HG02642 (cell line): ENCODE measurements around the gene UBTFL1.
"Not testable (repeated sequence)": the region's sequence is repeated elsewhere in the genome, so short reads cannot be mapped to it uniquely, and the experiment has no call there.

Source experiments
- ATAC-seq: cut with Tn5 transposase; IDR thresholded peaks from one replicate; pipeline ENCODE4 v1.9.1; 2021; ENCODE audit warnings: mild to moderate bottlenecking; ENCODE audit not compliant: unreplicated experiment, poor library complexity

UBTFL1 gene, protein sequence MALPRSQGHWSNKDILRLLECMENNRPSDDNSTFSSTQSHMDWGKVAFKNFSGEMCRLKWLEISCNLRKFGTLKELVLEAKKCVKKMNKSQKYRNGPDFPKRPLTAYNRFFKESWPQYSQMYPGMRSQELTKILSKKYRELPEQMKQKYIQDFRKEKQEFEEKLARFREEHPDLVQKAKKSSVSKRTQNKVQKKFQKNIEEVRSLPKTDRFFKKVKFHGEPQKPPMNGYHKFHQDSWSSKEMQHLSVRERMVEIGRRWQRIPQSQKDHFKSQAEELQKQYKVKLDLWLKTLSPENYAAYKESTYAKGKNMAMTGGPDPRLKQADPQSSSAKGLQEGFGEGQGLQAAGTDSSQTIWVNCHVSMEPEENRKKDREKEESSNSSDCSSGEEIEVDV

DNA sequence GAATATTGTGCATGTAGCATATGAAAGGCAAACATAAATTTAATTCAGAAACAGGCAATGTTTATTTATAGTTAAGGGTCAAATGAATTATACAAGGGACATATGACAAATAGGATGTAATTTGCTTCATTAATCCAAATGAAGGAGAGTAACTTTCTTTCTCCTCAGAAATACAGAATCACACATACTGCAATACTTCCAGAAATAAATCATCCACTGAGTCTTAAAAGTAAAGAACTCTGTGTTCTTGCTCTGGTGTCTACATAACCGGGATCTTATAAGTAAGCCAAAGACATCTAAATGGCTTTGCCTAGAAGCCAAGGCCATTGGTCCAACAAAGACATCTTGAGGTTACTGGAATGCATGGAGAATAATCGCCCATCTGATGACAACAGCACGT lies at the start of gene UBTFL1:
UBTFL1 (plus strand) TSS at position 301 of the 400 bp plus-strand sequence; CDS start at position 301, 0 bp downstream.
- not testable (repeated sequence) for ATAC-seq

DNA sequence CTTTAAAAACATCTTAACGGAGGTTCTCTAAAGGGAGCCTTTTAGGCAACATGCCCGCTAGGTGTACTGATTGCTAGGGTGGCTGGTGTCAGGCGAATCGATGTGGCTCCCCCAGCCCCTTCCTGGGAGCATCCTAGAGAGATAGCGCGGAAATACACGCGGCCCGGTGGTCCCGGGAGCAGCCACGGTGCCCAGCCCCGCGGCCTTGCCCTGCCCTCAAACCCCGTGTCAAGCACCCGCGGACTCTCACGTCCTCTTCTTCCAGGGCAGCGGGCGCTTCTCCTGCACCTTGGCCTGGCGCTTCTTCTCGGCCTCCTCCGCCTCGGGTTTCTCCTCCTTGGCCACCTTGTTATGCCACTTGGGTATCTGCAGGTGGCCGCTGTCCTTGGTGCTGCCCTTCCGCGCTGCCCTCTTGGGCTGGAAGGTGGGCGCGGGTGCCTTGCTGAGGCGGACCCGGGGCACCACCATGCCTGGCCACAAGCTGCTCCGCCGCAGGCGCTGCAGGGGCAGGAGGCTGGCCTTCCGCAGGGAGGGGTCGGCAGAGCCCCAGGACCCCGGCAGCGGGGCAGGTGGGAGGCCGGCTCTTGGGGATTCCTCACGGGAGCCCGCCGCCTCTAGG lies 34.0 kb upstream of the UBTFL1 start:
- not testable (repeated sequence) for ATAC-seq

DNA sequence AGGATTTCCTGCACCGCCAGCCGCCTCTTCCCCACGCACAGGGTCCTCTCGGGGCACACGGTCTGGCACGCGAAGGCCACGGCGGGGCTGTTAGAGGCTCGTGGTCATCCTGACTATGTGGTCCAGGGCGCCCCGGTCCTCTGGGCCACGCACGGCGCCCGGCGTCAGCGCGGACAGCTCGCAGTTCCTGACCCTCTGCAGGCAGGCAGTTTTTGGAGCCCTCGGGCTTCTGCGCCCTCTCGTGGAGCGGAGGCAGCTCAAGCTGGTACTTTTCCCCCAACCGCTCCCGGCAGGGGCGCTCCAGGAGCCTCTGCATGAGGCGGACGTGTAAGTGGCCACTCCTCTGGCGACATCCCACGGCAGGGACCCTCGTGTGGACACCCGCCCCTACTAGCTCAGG lies 33.4 kb upstream of the UBTFL1 start:
- not testable (repeated sequence) for ATAC-seq

DNA sequence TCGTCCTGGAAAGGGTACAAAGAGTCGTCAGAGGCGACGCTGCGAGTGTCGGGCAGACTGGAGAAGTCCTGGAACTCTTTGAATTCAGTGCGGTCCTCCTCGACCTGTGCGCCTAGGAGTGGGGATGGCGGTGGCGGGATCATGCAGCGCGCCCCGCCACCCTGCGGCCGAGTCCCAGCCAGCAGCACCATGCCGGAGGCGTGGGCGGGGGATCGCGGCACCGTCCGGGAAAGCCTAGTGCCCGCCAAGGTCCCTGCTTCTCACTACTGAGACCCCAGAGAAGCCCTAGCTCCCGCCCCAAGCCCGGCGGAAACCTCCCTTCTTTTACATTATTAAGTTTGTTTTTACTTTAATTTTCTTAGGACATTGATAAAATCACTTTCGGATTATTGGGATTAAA lies 32.2 kb upstream of the UBTFL1 start:
- ATAC-seq, result not testable (repeated sequence)

DNA sequence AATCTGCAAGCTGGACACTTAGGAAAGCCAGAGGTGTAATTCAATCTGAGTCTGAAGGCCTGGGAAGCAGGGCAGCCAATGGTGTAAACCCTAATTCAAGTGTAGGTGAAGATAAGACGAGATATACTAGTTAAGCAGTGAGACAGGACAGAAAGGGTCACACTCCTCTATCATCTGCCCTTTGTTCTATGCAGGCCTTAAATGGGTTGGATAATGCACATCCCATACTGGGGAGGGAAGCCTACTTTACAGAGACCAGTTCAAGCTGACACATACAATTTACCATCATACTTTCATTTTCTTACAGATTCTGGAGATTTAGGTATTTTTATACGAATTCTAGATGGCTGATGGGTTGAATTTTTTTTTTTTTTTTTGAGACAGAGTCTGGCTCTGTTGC lies 3.0 kb downstream of the UBTFL1 start:
- not testable (repeated sequence) for ATAC-seq

DNA sequence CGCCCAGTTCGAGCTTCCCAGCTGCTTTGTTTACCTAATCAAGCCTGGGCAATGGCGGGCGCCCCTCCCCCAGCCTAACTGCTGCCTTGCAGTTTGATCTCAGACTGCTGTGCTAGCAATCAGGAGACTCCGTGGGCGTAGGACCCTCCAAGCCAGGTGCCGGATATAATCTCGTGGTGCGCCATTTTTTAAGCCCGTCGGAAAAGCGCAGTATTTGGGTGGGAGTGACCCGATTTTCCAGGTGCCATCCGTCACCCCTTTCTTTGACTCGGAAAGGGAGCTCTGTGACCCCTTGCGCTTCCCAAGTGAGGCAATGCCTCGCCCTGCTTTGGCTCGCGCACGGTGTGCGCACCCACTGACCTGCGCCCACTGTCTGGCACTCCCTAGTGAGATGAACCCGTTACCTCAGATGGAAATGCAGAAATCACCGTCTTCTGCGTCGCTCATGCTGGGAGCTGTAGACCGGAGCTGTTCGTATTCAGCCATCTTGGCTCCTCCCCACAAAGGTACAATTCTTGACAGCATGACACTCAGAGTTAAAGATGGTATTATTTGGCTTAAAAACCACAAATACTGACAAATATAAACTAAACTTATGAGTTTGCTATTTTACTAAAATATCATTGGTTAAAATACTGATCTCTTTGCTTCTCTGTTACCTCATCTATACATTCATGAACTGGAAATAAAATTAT lies 9.6 kb downstream of the UBTFL1 start:
- ATAC-seq, result not testable (repeated sequence)

DNA sequence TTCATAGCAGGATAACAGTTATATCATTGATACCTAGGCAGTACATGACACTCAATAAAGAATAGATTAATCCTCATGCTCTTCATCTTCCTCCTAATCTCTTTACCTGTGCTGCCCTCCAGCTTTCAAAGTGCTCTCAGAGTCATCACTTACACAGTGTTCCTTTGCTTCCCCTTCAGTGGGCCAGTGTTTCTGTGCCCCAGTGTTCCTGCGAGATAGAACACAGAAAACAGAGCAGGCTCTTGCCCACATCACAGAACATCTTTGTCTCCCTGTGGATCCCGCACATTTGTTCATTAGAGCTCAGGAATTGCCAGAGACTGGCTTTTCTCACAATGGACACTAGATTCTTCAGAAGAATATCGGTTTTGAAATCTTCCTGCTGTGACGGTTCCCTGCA lies 12.5 kb downstream of the UBTFL1 start:
- ATAC-seq, result not testable (repeated sequence)

DNA sequence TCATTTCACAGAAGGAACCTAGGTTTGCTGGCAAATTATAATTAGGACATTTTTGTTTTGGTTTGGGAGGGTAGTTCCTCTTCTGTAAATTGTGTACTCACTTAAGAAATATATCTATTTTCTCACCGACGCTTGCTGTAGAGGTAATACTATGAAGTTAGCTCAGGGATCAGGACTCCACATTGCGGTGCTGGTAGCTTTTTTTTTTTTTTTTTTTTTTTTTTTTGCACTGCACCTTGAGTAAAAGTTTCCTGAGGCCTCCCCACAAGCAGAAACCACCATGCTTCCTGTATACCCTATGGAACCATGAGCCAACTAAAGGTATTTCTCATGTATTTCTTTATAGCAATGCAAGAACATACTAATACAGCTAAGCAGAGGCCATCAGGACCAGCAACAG lies 14.7 kb downstream of the UBTFL1 start:
- ATAC-seq, result no peak

DNA sequence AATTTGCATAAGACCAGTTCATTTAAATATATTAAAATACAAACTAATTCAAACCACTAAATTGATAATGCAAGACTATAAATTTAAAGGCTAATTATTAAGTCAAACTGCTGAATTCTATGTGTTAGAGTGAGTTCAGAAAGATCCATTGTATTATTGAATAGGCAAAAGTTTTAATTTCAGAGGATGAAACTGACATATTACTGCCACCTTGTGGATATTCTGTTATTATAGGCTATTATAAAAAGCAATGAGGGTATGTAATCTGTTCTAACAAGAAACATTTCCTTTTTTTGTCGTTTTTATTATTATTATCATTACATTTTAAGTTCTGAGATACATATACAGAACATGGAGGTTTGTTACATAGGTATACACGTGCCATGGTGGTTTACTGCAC lies 27.8 kb downstream of the UBTFL1 start:
- no peak for ATAC-seq

DNA sequence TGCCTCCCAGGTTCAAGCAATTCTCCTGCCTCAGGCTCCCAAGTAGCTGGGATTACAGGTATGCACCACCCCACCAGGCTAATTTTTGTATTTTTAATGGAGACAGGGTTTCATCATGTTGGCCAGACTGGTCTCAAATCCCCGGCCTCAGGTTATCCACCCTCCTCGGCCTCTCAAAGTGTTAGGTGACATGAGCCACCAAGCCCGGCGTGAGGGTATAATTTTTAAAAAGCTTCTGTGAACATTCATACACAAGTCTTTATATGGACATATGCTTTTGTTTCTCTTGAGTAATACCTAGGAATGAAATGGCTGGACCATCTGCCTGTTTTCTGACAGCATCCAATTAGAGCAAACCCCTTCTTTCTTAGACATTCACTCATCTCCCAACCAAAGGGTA lies 34.4 kb downstream of the UBTFL1 start:
- ATAC-seq, result no peak

DNA sequence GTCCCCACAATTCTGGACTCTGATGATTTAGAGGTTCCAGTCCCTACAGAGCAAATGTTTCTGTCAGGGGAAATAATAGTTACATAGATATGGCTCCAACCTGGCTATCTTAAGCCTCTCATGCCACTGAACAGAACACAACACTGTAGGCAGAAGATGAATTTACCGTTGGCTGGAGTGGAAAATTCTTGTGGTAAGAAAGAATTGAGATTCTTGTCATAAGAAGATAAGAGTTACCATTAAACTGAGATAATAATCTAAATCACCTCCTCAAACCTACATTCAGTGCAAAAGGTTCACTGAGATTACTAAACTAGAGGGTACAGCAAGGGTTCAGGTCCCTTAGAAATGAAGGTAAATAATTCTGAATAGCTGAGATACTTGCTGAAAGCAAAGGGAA lies 38.6 kb downstream of the UBTFL1 start:
- no peak for ATAC-seq

DNA sequence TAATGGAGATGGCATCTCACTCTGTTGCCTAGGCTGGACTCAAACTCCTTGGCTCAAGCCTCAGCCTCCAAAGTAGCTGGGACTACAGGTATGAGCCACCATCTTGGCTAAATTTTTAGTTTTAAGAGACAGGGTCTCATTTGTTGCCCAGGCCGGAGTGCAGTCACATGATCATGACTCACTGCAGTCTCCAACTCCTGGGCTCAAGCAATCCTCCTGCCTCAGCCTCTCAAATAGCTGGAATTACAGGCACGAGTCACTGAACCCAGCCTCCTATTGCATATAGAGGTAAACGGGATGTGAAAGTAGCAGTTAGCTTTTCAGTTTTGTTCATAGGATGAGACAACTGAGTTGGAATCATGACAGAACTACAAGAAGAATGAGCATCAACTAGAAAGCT lies 39.2 kb downstream of the UBTFL1 start:
- ATAC-seq, result no peak

DNA sequence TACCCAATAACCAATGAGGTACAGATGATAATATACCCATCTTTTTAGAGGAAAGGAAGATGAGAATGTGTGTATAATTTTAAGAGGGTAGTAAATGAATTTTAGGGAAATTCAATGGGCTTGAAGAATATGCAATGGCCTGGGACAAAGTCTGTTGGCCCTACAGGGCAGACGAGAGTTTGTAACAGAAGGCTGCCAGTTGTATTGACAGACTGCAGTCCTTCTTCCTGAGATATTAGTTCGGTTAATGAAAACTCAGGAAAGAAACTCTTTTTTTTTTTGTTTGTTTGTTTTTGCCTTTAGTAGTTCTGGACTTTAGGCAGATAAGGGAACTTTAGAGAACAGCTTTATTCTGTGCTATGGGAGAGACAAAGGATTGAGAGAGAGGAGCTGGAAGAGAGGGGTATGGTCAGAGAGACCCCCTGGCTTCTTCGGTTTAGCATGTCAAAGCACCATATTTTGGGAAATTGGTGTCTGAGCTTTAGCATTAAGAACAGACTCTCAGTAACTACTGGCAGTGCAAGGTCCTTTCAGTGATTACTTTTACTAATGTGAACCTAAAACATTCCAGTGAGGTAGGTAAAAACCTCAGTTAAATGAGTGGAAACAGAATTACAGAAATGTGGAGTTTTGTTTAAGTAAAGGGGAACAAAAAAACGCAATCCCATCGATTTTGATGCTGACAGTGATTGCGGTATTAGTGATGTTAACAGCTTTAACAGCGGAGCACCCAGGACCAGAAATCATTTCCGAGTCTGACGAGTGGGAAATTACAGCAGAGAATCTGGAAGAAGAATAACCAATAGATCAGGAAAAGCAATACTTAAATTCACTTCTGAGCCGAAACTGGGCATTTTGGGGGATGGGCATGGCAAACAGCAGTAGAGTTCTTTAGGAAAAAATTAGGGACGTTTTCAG lies 48.1 kb downstream of the UBTFL1 start:
- ATAC-seq, result no peak

DNA sequence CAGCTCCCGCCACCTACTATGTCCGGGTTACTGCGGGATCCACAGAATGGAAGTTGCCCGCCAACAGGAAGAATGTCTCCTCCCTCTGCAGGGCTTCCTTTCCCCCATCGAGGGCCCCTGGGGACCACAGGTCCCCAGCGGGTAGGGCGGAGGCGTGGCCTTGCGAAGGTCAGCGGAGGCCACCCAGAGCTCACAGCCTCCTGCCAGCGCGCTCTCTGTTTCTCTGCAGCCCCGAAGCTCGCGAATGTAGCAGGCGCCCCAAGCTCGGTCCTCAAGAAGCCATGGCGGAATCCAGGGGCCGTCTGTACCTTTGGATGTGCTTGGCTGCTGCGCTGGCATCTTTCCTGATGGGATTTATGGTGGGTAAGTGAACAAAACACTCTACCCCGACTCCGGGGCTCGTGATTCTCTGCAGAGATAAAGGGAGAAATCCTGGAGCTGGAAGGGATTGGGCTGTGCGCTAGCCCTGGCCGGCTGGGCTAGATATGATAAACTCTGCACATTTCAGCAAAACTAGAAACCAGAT lies 48.8 kb downstream of the UBTFL1 start, which contains the start of gene NAALAD2:
NAALAD2 (plus strand) TSS at position 186 of the 526 bp plus-strand sequence; CDS start at position 282, 96 bp downstream.
- ATAC-seq, result peak; percentile 92

DNA sequence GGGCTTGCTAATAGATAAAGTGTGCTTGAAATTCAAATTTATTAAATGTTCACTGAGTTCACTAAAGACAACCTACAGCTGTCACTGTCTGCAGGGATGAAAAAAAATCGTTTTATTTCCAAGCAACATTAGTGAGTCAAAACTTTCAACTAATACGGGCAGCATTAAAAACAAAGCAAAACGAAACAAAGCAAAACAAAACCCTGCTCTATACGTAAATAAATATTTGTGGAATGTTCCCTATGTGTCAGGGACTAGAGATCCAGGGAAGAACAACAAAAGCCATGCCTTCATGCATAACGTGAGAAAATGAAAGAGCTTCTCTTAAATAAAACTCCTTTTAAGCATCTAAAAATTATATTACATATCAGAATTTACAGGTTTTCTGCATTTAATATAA lies 49.3 kb downstream of the UBTFL1 start:
- no peak for ATAC-seq
